NT2/D1 (cell line): ENCODE data around the gene KRTAP2-1.

Experiments used
- DNase-seq: peaks from one replicate; pipeline ENCODE4 v3.0.0-alpha.2; 2011; ENCODE audit warnings: low read depth, low spot score
- H3K27me3 ChIP-seq: 2 replicates; pipeline ENCODE4 v1.6.0; 2011; ENCODE audit warnings: mild to moderate bottlenecking; ENCODE audit not compliant: insufficient read length, insufficient read depth
- H3K36me3 ChIP-seq: 2 replicates; pipeline ENCODE4 v1.6.1; 2011; ENCODE audit warnings: mild to moderate bottlenecking, low read length, mixed read lengths; ENCODE audit not compliant: insufficient read depth, insufficient read length
- H3K4me1 ChIP-seq: 2 replicates; pipeline ENCODE4 v1.5.1; 2011; ENCODE audit not compliant: insufficient read depth, insufficient read length
- H3K4me3 ChIP-seq: 2 replicates; pipeline ENCODE4 v1.5.1; 2011; ENCODE audit warnings: low read depth; ENCODE audit not compliant: insufficient read length
- H3K9ac ChIP-seq: 2 replicates; pipeline ENCODE4 v1.6.0; 2011; ENCODE audit warnings: low read depth; ENCODE audit not compliant: insufficient read length
- H3K9me3 ChIP-seq: 2 replicates; pipeline ENCODE4 v1.5.1; 2011; ENCODE audit warnings: mild to moderate bottlenecking, low read length; ENCODE audit not compliant: insufficient read depth
- SUZ12 ChIP-seq: IDR thresholded peaks from 2 replicates; pipeline ENCODE4 v1.6.1; 2011; ENCODE audit not compliant: insufficient read length, insufficient read depth; ENCODE audit errors: extremely low read depth
- YY1 ChIP-seq: IDR thresholded peaks from 2 replicates; pipeline ENCODE4 v1.6.1; 2011; ENCODE audit not compliant: insufficient read length, insufficient read depth
- ZNF274 ChIP-seq: IDR thresholded peaks from 2 replicates; pipeline ENCODE4 v1.6.1; 2011; ENCODE audit warnings: mild to moderate bottlenecking, low read depth, low read length

KRTAP2-1 gene

DNA sequence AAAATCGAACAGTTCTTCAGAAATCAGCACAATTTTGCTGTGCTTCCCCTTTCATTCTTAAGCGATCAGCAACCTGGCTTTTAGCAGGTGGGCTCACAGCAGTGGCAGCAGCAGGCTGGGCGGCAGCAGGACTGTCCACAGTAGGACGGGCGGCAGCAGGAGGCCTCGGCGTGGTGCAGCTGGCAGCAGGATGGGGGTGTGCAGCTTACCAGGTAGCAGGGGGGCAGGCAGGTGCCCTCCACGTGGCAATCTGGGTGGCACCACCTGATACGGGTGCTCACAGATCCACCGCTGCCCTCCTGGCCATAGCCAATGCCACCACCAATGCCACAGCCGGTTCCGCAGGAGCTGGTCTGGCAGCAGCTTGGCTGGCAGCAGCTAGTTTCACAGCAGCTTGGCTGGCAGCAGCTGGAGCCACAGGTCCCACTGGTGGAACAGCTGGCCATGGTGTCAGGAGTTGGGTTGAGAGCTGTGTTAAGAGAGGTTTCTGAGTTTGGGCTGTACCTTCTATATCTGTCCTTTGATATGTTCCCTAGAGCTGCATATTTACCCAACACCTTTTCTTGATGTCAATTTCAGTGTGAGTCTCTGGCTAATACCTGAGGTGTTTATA, 17.4 kb downstream of the KRTAP2-1 start, which contains the start of gene KRTAP1-4:
KRTAP1-4 (minus strand) TSS at position 563 of the 613 bp plus-strand sequence; CDS start at position 446, 117 bp downstream.
- no peak for DNase-seq
- Histone ChIP-seq H3K9me3 (no peaks in the 10 kb centered on the region), H3K36me3 (no peaks in the 10 kb centered on the region), H3K9ac (no peak within 1 kb of the TSS), H3K4me1 (no peaks in the 10 kb centered on the region), H3K27me3 (no peaks in the 10 kb centered on the region), H3K4me3 (no peak within 1 kb of the TSS)
- TF ChIP-seq YY1 (no peak), ZNF274 (no peak)

GRCh38 chr17:41026715-41027471, 20.2 kb downstream of the KRTAP2-1 start, which contains the start of gene KRTAP1-5:
Gene KRTAP1-5, minus strand, starts transcription at chr17:41027208. Its CDS starts 53 bp downstream, at chr17:41027155.
- H3K9me3 ChIP-seq = no peaks in the 10 kb centered on the region
- no peak within 1 kb of the TSS for H3K4me3 ChIP-seq
- no peak within 1 kb of the TSS for H3K9ac ChIP-seq
- H3K4me1 ChIP-seq = no peaks in the 10 kb centered on the region
- no peaks in the 10 kb centered on the region for H3K36me3 ChIP-seq
- no peak for DNase-seq
- TF ChIP-seq ZNF274 = no peak
- no peak for TF ChIP-seq YY1
- TF ChIP-seq SUZ12 = no peak
- no peaks in the 10 kb centered on the region for H3K27me3 ChIP-seq

- Histone ChIP-seq H3K4me3 (no peak overlapping the region), H3K4me1 (no peaks in the 10 kb centered on the region), H3K36me3 (no peaks in the 10 kb centered on the region), H3K9me3 (no peaks in the 10 kb centered on the region), H3K27me3 (no peaks in the 10 kb centered on the region), H3K9ac (no peak overlapping the region)
- DNase-seq = no peak
- no peak for TF ChIP-seq ZNF274
- TF ChIP-seq SUZ12 = no peak
- no peak for TF ChIP-seq YY1
Observed at GRCh38 chr17:41024697-41025096, 22.4 kb downstream of the KRTAP2-1 start.

GRCh38 chr17:41020336-41020735, 26.8 kb downstream of the KRTAP2-1 start:
- Histone ChIP-seq H3K36me3 (no peaks in the 10 kb centered on the region), H3K9ac (no peak overlapping the region), H3K9me3 (no peaks in the 10 kb centered on the region), H3K4me1 (no peaks in the 10 kb centered on the region), H3K4me3 (no peak overlapping the region), H3K27me3 (no peaks in the 10 kb centered on the region)
- TF ChIP-seq ZNF274 (no peak), YY1 (no peak), SUZ12 (no peak)
- DNase-seq = no peak

DNA sequence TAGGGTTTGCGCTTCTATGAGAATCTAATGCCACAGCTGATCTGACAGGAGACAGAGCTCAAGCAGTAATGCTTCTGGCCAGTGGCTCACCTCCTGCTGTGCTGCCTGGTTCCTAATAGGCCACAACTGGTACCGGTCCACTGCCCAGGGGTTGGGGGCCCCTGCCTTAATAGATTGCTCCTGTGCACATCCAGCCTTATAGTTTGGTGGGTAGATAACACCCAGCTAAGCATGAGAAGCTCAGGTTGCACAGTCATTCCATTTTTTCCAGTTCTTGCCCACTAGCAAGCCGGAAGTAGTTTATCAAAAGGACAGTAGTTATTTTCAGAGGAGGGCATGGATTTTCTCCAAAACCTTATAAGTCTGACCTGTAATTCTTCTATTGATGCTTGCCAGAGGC, 27.7 kb downstream of the KRTAP2-1 start:
- H3K27me3 ChIP-seq = no peaks in the 10 kb centered on the region
- no peak for DNase-seq
- TF ChIP-seq SUZ12 (no peak), YY1 (no peak), ZNF274 (no peak)
- no peaks in the 10 kb centered on the region for H3K9me3 ChIP-seq
- H3K4me1 ChIP-seq = no peaks in the 10 kb centered on the region
- H3K36me3 ChIP-seq = no peaks in the 10 kb centered on the region
- no peak overlapping the region for H3K9ac ChIP-seq
- H3K4me3 ChIP-seq = no peak overlapping the region

- Histone ChIP-seq H3K9me3 (no peaks in the 10 kb centered on the region), H3K4me3 (no peak overlapping the region), H3K4me1 (no peaks in the 10 kb centered on the region), H3K36me3 (no peaks in the 10 kb centered on the region), H3K9ac (no peak overlapping the region), H3K27me3 (no peaks in the 10 kb centered on the region)
- TF ChIP-seq YY1 = no peak
- no peak for TF ChIP-seq ZNF274
- TF ChIP-seq SUZ12 = no peak
- DNase-seq = no peak
Observed at GRCh38 chr17:41018541-41018940, 28.6 kb downstream of the KRTAP2-1 start.

DNA sequence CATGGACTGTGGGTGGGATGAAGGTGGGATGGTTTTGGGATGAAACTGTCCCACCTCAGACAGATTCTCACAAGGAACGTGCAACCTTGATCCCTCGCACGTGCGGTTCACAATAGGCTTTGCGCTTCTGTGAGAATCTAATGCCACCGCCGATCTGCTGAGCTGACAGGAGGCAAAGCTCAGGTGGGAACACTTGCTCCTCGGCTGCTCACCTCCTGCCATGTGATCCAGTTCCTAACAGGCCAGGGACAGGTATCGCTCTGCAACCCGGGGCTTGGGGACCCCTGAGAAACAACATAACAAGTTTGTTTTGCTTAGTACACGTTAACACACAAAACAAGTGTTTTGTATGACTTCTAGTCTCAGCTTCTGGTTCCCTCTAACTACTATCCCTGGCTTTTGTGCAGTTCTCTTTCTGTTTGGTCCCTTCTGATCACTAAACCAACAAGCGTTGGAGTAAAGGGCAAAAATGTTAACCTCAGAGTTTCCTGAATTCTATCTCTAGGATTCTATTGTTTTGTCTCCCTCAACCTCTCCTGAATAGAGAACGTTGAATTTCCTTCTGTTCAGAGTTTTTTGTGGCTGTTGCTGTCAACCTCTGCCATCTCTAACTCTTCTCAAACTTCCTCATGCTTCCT, 30.4 kb downstream of the KRTAP2-1 start:
- DNase-seq = no peak
- no peaks in the 10 kb centered on the region for H3K4me1 ChIP-seq
- no peak overlapping the region for H3K9ac ChIP-seq
- H3K4me3 ChIP-seq = no peak overlapping the region
- no peak for TF ChIP-seq ZNF274
- TF ChIP-seq SUZ12 = no peak
- TF ChIP-seq YY1 = no peak
- no peaks in the 10 kb centered on the region for H3K36me3 ChIP-seq
- H3K27me3 ChIP-seq = no peaks in the 10 kb centered on the region
- no peaks in the 10 kb centered on the region for H3K9me3 ChIP-seq
